Naive thymus-derived CD4-positive, alpha-beta T cell (primary cell): ENCODE results near the gene ARFGAP1. TPM values are rescaled to one million over a fixed set of nuclear protein-coding genes. Genes with fewer than 3 reads are reported as not detected.
A peak's percentile ranks its signal among the peaks of the same experiment; 100 is the strongest.

Source experiments
- ATAC-seq: fragments of 150-1000 bp; cut with Tn5 transposase; 2 replicates; pipeline ENCODE4 v1.10.0; 2021; ENCODE audit warnings: mild to moderate bottlenecking, moderate library complexity
- CTCF ChIA-PET: fragments of 350-600 bp; sonication (Branson Sonifier 250); formaldehyde crosslinking; loops from one replicate; lab custom pipeline; 2021; ENCODE audit warnings: antibody characterized with exemption; lab: Charles Lee
- POLR2A ChIA-PET: fragments of 350-600 bp; sonication (Branson Sonifier 250); formaldehyde crosslinking; loops from one replicate; lab custom pipeline; 2021; ENCODE audit warnings: antibody characterized with exemption, inconsistent platforms; lab: Charles Lee
- DNase-seq, 9 donors: peaks; one replicate each; pipeline versions ENCODE4 v3.0.0 to v3.0.0-alpha.2; 2020 to 2022; ENCODE audit warnings: mixed read lengths in 1 of 9
- H3K27ac ChIP-seq: one replicate; pipeline ENCODE4 v1.7.0; 2013; ENCODE audit warnings: mild to moderate bottlenecking, low read depth, low read length, moderate library complexity
- H3K27me3 ChIP-seq, 2 donors: one replicate each; pipeline ENCODE4 v1.7.0; 2013; ENCODE audit warnings: low read length in 2 of 2, mild to moderate bottlenecking in 2 of 2, moderate library complexity in 2 of 2; ENCODE audit not compliant: control insufficient read depth in 2 of 2, insufficient read depth in 2 of 2
- H3K36me3 ChIP-seq, 3 experiments: 1 replicate in 2 of 3; 2 replicates in 1 of 3; pipeline ENCODE4 v1.7.0; 2013; ENCODE audit warnings: low read length in 3 of 3, mild to moderate bottlenecking in 3 of 3, moderate library complexity in 1 of 3; ENCODE audit not compliant: insufficient read depth in 3 of 3, control insufficient read depth in 2 of 3
- H3K4me1 ChIP-seq, 2 donors: one replicate each; pipeline ENCODE4 v1.7.0; 2013; ENCODE audit warnings: low read length in 2 of 2, mild to moderate bottlenecking in 2 of 2, moderate library complexity in 1 of 2; ENCODE audit not compliant: control insufficient read depth in 2 of 2, insufficient read depth in 2 of 2
- H3K4me3 ChIP-seq: 2 replicates; pipeline ENCODE4 v1.7.0; 2013; ENCODE audit warnings: mild to moderate bottlenecking, low read length
- H3K9me3 ChIP-seq, 3 experiments: 1 replicate in 2 of 3; 2 replicates in 1 of 3; pipeline ENCODE4 v1.7.0; 2013; ENCODE audit warnings: low read length in 3 of 3; ENCODE audit not compliant: control insufficient read depth in 2 of 3
- H3K27ac Mint-ChIP-seq, 9 donors: one replicate each; pipeline ENCODE4 v1.8.0; 2020 to 2022; ENCODE audit warnings: mixed read lengths in 9 of 9, mild to moderate bottlenecking in 8 of 9, moderate library complexity in 5 of 9, inconsistent platforms in 2 of 9
- H3K27me3 Mint-ChIP-seq, 5 donors: one replicate each; pipeline ENCODE4 v1.8.0; 2021 to 2022; ENCODE audit warnings: mixed read lengths in 5 of 5, mild to moderate bottlenecking in 1 of 5
- H3K36me3 Mint-ChIP-seq, 5 donors: one replicate each; pipeline ENCODE4 v1.8.0; 2020 to 2022; ENCODE audit warnings: mixed read lengths in 5 of 5, mild to moderate bottlenecking in 3 of 5, inconsistent platforms in 1 of 5
- H3K4me1 Mint-ChIP-seq, 7 donors: one replicate each; pipeline ENCODE4 v1.8.0; 2020 to 2022; ENCODE audit warnings: mixed read lengths in 7 of 7, mild to moderate bottlenecking in 3 of 7, inconsistent platforms in 1 of 7
- H3K4me3 Mint-ChIP-seq, 10 donors: one replicate each; pipeline ENCODE4 v1.8.0; 2020 to 2022; ENCODE audit warnings: mild to moderate bottlenecking in 10 of 10, mixed read lengths in 10 of 10, moderate library complexity in 6 of 10, inconsistent platforms in 2 of 10
- H3K9me3 Mint-ChIP-seq, 11 donors: one replicate each; pipeline ENCODE4 v1.8.0; 2020 to 2022; ENCODE audit warnings: mixed read lengths in 11 of 11, mild to moderate bottlenecking in 4 of 11, inconsistent platforms in 1 of 11, moderate library complexity in 1 of 11
- intact Hi-C, 2 donors: fragments of 100-400 bp; cut with micrococcal nuclease; formaldehyde crosslinking; loops; one replicate each; pipeline ENCODE4 v1.15.1; 2023
- polyA plus RNA-seq, 2 donors: library from polyadenylated mRNA; unstranded; fragments of 300-500 nt; fragmentation: Illumina TruSeq; gene quantifications; one replicate each; pipeline ENCODE4 v1.2.3, GENCODE V29; 2021
- total RNA-seq, 6 experiments: library from RNA in 5 of 6; stranded (reverse) in 5 of 6; gene quantifications; 1 replicate in 5 of 6; 2 replicates in 1 of 6; pipeline ENCODE4 v1.2.3 and lab custom pipeline; 2021 to 2026

ARFGAP1 gene
- total and polyA plus RNA-seq, 7 experiments from 2014 or later = 15.9 to 119 (median 105) TPM

GRCh38 chr20:63239431-63239830 lies 33.2 kb upstream of the ARFGAP1 start:
- CTCF ChIA-PET = no interaction called here
- Histone ChIP-seq H3K27ac (no peak overlapping the region), H3K4me3 (no peak overlapping the region), H3K4me1 (peaks cover 0 to 4% of the 10 kb centered on the region in 2 donors), H3K27me3 (no peaks in the 10 kb centered on the region), H3K36me3 (no peaks in the 10 kb centered on the region), H3K9me3 (no peaks in the 10 kb centered on the region)
- Mint-ChIP-seq H3K36me3 (no peaks in the 10 kb centered on the region), H3K27me3 (peaks cover 0 to 3% (median 0%) of the 10 kb centered on the region in 5 donors), H3K9me3 (no peaks in the 10 kb centered on the region), H3K27ac (no peak overlapping the region), H3K4me3 (no peak overlapping the region), H3K4me1 (peaks cover 0 to 13% (median 2%) of the 10 kb centered on the region in 7 donors)
- intact Hi-C loops = no loop called here
- POLR2A ChIA-PET = no interaction called here
- DNase-seq (no peak), ATAC-seq (no peak)

GRCh38 chr20:63240004-63240403 lies 32.6 kb upstream of the ARFGAP1 start:
- Mint-ChIP-seq H3K36me3 (no peaks in the 10 kb centered on the region), H3K9me3 (no peaks in the 10 kb centered on the region), H3K27me3 (peaks cover 0 to 3% (median 0%) of the 10 kb centered on the region in 5 donors), H3K27ac (no peak overlapping the region), H3K4me1 (peaks cover 0 to 9% (median 1%) of the 10 kb centered on the region in 7 donors), H3K4me3 (no peak overlapping the region)
- DNase-seq = no peak
- intact Hi-C loops = no loop called here
- Histone ChIP-seq H3K27me3 (no peaks in the 10 kb centered on the region), H3K4me1 (peaks cover 0 to 2% of the 10 kb centered on the region in 2 donors), H3K36me3 (no peaks in the 10 kb centered on the region), H3K9me3 (no peaks in the 10 kb centered on the region), H3K27ac (no peak overlapping the region), H3K4me3 (no peak overlapping the region)
- no peak for ATAC-seq
- CTCF ChIA-PET = interaction anchor here (0.8 kb wide), 1 partner anchor 17 kb away, joined by 3 read pairs; no protein-coding TSS in a partner anchor
- POLR2A ChIA-PET = no interaction called here

- DNase-seq (no peak), ATAC-seq (no peak)
- Mint-ChIP-seq H3K27ac (no peak overlapping the region), H3K27me3 (peaks cover 0 to 14% (median 5%) of the 10 kb centered on the region in 5 donors), H3K4me1 (no peaks in the 10 kb centered on the region), H3K4me3 (no peak overlapping the region), H3K36me3 (no peaks in the 10 kb centered on the region), H3K9me3 (no peaks in the 10 kb centered on the region)
- Histone ChIP-seq H3K36me3 (no peaks in the 10 kb centered on the region), H3K4me3 (no peak overlapping the region), H3K4me1 (no peaks in the 10 kb centered on the region), H3K27me3 (no peaks in the 10 kb centered on the region), H3K27ac (no peak overlapping the region), H3K9me3 (no peaks in the 10 kb centered on the region)
- intact Hi-C loops = no loop called here
- ChIA-PET POLR2A (no interaction called here), CTCF (interaction anchor here (0.6 kb wide), 1 partner anchor 287 kb away, joined by 4 read pairs; no protein-coding TSS in a partner anchor)
Observed at GRCh38 chr20:63241272-63241671, 31.3 kb upstream of the ARFGAP1 start.

- DNase-seq = no peak
- no peaks in the 10 kb centered on the region for H3K36me3 ChIP-seq
- H3K9me3 ChIP-seq = no peaks in the 10 kb centered on the region
- no peaks in the 10 kb centered on the region for H3K4me1 Mint-ChIP-seq
- POLR2A ChIA-PET = no interaction called here
- no peaks in the 10 kb centered on the region for H3K36me3 Mint-ChIP-seq
- CTCF ChIA-PET = no interaction called here
- H3K9me3 Mint-ChIP-seq = no peaks in the 10 kb centered on the region
- no peak overlapping the region for H3K4me3 ChIP-seq
- intact Hi-C loops = no loop called here
- H3K27ac Mint-ChIP-seq = peak overlapping the region in 1 of 9 donors; percentile 18
- peaks cover 0 to 14% (median 5%) of the 10 kb centered on the region in 5 donors for H3K27me3 Mint-ChIP-seq
- ATAC-seq = no peak
- no peak overlapping the region for H3K4me3 Mint-ChIP-seq
- no peaks in the 10 kb centered on the region for H3K27me3 ChIP-seq
- H3K27ac ChIP-seq = no peak overlapping the region
- no peaks in the 10 kb centered on the region for H3K4me1 ChIP-seq
Observed at GRCh38 chr20:63242736-63243135, 29.9 kb upstream of the ARFGAP1 start.

GRCh38 chr20:63243604-63244247 lies 28.9 kb upstream of the ARFGAP1 start:
- H3K36me3 Mint-ChIP-seq = no peaks in the 10 kb centered on the region
- POLR2A ChIA-PET = no interaction called here
- ATAC-seq = no peak
- H3K27ac ChIP-seq = no peak overlapping the region
- intact Hi-C loops = no loop called here
- H3K4me3 ChIP-seq = no peak overlapping the region
- H3K9me3 ChIP-seq = no peaks in the 10 kb centered on the region
- peaks cover 4 to 19% (median 9%) of the 10 kb centered on the region in 5 donors for H3K27me3 Mint-ChIP-seq
- DNase-seq = no peak
- H3K27ac Mint-ChIP-seq = no peak overlapping the region
- CTCF ChIA-PET = no interaction called here
- no peaks in the 10 kb centered on the region for H3K4me1 ChIP-seq
- no peaks in the 10 kb centered on the region for H3K9me3 Mint-ChIP-seq
- H3K27me3 ChIP-seq = no peaks in the 10 kb centered on the region
- no peaks in the 10 kb centered on the region for H3K36me3 ChIP-seq
- no peaks in the 10 kb centered on the region for H3K4me1 Mint-ChIP-seq
- no peak overlapping the region for H3K4me3 Mint-ChIP-seq

GRCh38 chr20:63244468-63244867 lies 28.1 kb upstream of the ARFGAP1 start:
- Mint-ChIP-seq H3K9me3 (no peaks in the 10 kb centered on the region), H3K4me1 (no peaks in the 10 kb centered on the region), H3K36me3 (no peaks in the 10 kb centered on the region), H3K27me3 (peaks cover 8 to 26% (median 11%) of the 10 kb centered on the region in 5 donors), H3K27ac (no peak overlapping the region), H3K4me3 (no peak overlapping the region)
- POLR2A ChIA-PET = no interaction called here
- DNase-seq = no peak
- Histone ChIP-seq H3K27me3 (no peaks in the 10 kb centered on the region), H3K9me3 (no peaks in the 10 kb centered on the region), H3K4me3 (no peak overlapping the region), H3K27ac (no peak overlapping the region), H3K4me1 (no peaks in the 10 kb centered on the region), H3K36me3 (no peaks in the 10 kb centered on the region)
- ATAC-seq = no peak
- CTCF ChIA-PET = interaction anchor here (1.2 kb wide), 1 partner anchor 21 kb away, joined by 3 read pairs; no protein-coding TSS in a partner anchor
- intact Hi-C loops = no loop called here
